ENCODE data around the gene LUZP4.
"Not testable (repeated sequence)": the region's sequence is repeated elsewhere in the genome, so short reads cannot be mapped to it uniquely, and the experiment has no call there.

The LUZP4 gene

GRCh38 chrX:115318139-115318538 is 28.6 kb downstream of the LUZP4 start:
- no peak for TF ChIP-seq ZNF274 (IDR thresholded peaks at IDR 0.05; ENCODE audit: low read depth, low read length)
- H3K4me3 ChIP-seq (ENCODE audit: low read length) = no peak overlapping the region

DNA sequence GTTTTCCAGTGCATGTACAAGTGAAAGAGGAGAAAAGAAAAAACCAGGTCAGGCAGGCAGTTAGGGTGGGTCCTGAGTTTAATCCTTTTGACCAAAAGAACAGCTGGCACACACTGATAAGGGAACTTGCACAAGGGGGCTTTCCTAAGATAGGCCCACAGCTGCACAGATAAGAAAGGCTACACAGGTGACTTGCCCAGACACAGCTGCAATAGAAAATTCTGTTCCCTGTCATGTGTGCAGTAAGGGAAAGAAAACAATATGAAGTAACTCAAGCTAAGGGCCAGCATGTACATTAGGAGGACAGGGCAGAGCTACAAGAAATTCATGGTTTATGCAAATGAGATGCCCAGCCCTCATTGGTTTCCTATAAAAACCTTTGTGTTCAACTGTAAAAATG is 32.9 kb downstream of the LUZP4 start:
- TF ChIP-seq ZNF274 (IDR thresholded peaks at IDR 0.05; ENCODE audit: low read depth, low read length) = no peak
- H3K4me3 ChIP-seq (ENCODE audit: low read length) = no peak overlapping the region

DNA sequence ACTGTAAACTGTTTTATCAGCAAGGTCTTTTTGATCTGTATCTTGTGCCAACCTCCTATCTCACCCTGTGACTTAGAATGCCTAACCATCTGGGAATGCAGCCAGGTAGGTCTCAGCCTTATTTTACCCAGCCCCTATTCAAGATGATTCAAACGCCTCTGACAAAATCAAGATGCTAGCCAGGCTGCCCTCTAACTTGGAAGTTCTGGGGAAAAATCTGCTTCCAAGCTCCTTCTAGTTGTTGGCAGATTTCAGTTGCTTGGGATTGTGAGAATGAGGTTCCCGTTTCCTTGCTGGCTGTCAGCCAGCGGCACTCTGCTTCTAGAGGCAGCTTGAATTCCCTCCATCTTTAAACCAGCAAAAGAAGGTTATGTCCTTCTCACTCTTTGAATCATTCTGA is 34.7 kb downstream of the LUZP4 start:
- H3K4me3 ChIP-seq (ENCODE audit: low read length) = no peak overlapping the region
- TF ChIP-seq ZNF274 (IDR thresholded peaks at IDR 0.05; ENCODE audit: low read depth, low read length) = no peak

DNA sequence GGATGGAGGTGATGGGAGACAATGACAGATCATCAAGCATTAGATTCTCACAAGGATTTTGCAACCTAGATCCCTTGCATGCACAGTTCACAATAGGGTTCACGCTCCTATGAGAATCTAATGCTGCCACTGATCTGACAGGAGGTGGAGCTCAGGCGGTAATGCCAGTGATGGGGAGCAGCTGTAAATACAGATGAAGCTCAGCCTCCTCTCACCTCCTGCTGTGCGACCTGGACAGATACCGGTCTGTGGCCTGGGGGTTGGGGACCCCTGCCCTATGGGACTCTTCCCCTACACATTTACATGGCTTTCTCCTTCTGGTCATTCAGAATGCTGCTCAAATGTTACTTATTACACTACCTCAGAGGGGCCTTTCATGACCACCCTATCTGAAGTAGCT is 39.8 kb downstream of the LUZP4 start:
- H3K4me3 ChIP-seq (ENCODE audit: low read length) = not testable (repeated sequence)

DNA sequence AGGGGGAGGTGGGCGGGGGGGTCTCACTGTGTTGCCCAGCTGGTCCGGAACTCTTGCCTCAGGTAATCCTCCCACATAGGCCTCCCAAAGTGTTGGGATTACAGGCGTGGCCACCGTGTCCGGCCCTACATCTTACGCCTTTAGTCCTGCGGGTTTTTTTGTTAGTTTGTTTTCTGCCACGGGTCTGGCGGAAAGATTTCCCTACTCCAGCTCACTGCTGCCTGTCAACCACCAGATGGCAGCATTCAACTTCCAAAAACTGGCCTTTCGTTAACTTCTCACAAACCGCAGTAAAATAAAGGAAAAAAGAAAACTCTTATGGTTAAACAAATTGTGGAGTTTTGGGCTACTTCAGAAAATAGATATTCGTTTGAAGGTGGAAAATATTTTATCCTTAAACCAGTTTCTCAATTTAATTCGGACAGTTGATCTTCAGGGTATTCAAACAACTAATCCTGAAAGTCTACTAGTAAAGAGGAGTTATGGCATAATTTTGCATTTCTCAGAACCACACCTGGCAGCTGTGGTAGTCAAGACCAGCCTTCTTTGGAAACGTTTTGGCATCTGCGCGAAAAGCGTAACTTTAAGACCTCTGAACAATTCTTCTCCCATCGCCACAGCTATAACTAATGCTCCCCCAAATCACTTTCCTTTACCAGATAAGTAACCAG is 41.1 kb downstream of the LUZP4 start:
- no peak for TF ChIP-seq ZNF274 (IDR thresholded peaks at IDR 0.05; ENCODE audit: low read depth, low read length)
- no peak overlapping the region for H3K4me3 ChIP-seq (ENCODE audit: low read length)

- H3K4me3 ChIP-seq (ENCODE audit: low read length) = no peak overlapping the region
- TF ChIP-seq ZNF274 (IDR thresholded peaks at IDR 0.05; ENCODE audit: low read depth, low read length) = no peak
These were observed 43.3 kb downstream of the LUZP4 start for GRCh38 chrX:115332832-115333231.

- TF ChIP-seq ZNF274 (IDR thresholded peaks at IDR 0.05; ENCODE audit: low read depth, low read length) = no peak
- no peak overlapping the region for H3K4me3 ChIP-seq (ENCODE audit: low read length)
These were observed 43.9 kb downstream of the LUZP4 start for GRCh38 chrX:115333446-115333845.

DNA sequence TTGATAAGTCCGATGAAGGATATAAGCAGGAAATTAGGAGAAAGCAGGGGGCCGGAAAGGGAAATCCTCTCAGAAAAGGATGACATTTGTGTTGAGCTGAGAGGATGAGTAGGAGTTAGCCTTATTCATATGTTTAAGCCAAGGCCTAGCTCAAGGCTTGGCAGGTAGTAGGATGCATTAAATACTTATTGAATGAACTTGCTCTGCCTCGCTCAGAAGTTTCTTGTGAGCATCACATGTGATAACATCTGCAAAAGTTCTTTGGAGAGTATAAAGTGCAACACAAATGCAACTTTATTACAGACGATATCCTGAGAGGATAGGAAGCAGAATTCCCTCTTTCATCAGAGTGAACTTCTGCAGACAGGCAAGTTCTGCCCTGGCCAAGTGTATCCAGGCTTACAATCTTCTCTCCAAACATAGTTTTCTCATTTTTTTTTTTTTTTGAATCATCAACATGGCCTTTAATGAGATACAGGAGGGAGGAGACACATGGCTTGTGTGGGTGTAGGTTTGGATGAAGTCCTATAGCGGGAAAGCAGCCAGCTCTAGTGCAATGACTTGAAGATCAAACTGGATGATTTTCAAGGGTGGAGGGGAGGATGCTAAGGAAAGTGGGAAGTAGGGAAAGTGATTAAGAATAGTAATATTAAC is 48.1 kb downstream of the LUZP4 start:
- no peak overlapping the region for H3K4me3 ChIP-seq (ENCODE audit: low read length)
- no peak for TF ChIP-seq ZNF274 (IDR thresholded peaks at IDR 0.05; ENCODE audit: low read depth, low read length)

GRCh38 chrX:115339441-115340025 is 50.0 kb downstream of the LUZP4 start:
- H3K4me3 ChIP-seq (ENCODE audit: low read length) = no peak overlapping the region
- no peak for TF ChIP-seq ZNF274 (IDR thresholded peaks at IDR 0.05; ENCODE audit: low read depth, low read length)

DNA sequence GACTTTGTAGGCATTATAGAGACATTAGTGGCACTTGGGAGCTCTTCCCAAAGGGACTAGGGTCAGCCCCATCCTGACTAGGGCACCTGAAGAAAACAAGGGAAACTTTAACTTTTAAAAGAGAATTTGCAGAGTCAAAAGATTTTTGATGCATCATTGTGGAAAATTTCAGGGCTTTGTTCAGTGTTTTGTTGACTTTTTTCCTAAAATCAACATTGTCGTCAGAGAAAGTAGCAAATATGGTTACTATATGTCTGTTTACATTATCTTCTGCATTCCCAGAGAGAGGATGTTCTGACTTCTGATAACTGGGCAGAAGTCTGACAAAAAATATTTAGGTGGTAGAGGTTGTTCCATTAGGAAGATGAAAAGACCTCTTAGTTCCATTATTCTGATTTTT is 51.9 kb downstream of the LUZP4 start:
- no peak overlapping the region for H3K4me3 ChIP-seq (ENCODE audit: low read length)
- no peak for TF ChIP-seq ZNF274 (IDR thresholded peaks at IDR 0.05; ENCODE audit: low read depth, low read length)

DNA sequence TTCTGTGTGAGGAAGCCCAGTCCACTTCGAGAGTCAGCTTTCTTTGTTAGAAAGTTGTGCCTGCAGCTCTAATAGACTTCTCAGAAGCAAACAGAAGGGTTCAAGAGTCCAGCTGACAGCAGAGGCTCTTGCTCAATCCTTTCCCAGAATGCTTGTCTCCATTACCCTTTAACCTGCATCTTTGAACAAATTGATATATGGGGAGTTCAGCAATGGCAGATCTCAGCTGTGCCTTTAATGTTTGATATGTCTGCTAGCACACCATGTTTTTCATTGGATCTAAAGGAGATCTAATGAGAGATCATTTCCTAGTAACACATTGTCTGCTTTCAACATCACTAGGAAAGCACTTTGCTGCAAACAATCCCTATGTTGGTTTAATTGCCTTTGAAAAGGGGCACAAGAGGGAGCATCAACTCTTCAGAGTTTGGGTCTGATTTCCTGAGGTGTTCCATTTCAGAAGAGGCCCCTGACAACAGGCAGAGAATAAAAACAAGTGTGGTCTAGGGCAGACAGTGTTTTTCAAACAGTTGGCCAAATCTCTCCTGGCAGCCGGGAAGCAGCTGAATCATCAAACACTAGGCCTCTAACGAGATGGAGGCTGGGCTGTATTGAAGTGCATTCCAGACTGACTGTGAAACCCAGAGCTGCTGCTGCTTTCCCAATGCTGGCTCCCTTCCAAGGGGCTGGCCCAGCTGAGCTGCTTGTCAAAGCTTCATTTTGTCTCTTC is 55.5 kb downstream of the LUZP4 start:
- no peak for TF ChIP-seq ZNF274 (IDR thresholded peaks at IDR 0.05; ENCODE audit: low read depth, low read length)
- no peak overlapping the region for H3K4me3 ChIP-seq (ENCODE audit: low read length)

DNA sequence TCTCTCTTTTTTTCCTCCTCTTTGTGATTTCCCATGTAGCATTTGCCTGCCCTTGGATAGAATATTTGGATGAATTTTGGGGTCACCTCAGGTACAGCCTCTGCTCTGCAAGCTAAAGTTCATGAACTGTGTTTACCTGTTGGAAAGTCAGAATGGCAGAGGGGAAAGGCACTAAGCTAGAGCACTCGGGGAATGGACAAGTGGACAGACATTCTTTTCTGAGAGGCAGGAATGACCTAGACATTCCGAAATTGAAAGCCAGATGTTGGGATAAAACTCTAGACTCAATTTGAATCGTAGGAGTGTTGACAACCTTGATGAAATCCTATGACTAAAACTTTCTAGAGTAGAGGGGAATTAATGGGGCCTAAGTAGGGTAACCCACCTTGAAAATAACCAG is 56.1 kb downstream of the LUZP4 start:
- no peak overlapping the region for H3K4me3 ChIP-seq (ENCODE audit: low read length)
- no peak for TF ChIP-seq ZNF274 (IDR thresholded peaks at IDR 0.05; ENCODE audit: low read depth, low read length)

DNA sequence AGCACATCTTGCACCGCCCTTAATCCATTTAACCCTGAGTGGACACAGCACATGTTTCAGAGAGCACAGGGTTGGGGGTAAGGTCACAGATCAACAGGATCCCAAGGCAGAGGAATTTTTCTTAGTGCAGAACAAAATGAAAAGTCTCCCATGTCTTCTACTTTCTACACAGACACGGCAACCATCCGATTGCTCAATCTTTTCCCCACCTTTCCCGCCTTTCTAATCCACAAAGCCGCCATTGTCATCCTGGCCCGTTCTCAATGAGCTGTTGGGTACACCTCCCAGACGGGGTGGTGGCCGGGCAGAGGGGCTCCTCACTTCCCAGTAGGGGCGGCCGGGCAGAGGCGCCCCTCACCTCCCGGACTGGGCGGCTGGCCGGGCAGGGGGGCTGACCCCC is 57.2 kb downstream of the LUZP4 start:
- not testable (repeated sequence) for H3K4me3 ChIP-seq (ENCODE audit: low read length)

- H3K4me3 ChIP-seq (ENCODE audit: low read length) = no peak overlapping the region
- TF ChIP-seq ZNF274 (IDR thresholded peaks at IDR 0.05; ENCODE audit: low read depth, low read length) = no peak
These were observed 59.1 kb downstream of the LUZP4 start for GRCh38 chrX:115348446-115349225.
